K562 (cell line): ENCODE results near the gene RPL3. TPM values are rescaled to one million over a fixed set of nuclear protein-coding genes. Genes with fewer than 3 reads are reported as not detected.

ENCODE experiments used
- ATAC-seq: fragments of 200-7000 bp; cut with Tn5 transposase; 3 replicates; pipeline ENCODE4 v1.9.1; 2020; ENCODE audit warnings: moderate library complexity
- BruUV-seq: library from RNA; stranded (reverse); fragments of 400-500 nt; replicated peaks from 2 replicates; lab custom pipeline; 2021; lab: Mats Ljungman, UMichigan
- CTCF ChIA-PET: fragments of 300-600 bp; formaldehyde crosslinking; extraction: SDS; loops from one replicate; lab custom pipeline; 2021; ENCODE audit warnings: low intra/inter-chr PET ratio; lab: Yijun Ruan, JAX
- POLR2A ChIA-PET: fragments of 300-600, 350-650 bp; sonication (Branson Sonifier 250); formaldehyde crosslinking; extraction: SDS; loops from one replicate; lab custom pipeline; 2021; ENCODE audit warnings: antibody characterized with exemption, inconsistent platforms; lab: Yijun Ruan, JAX
- DNase-seq, 4 experiments: peaks; one replicate each; pipeline versions ENCODE4 v3.0.0 to v3.0.0-alpha.2; 2011 to 2018; ENCODE audit warnings: low spot score in 3 of 4, mixed read lengths in 3 of 4; ENCODE audit errors: extremely low read depth in 1 of 4
- FAIRE-seq: peaks from 2 replicates; lab custom pipeline; 2011; peaks lifted over from hg19 to GRCh38; lab: Jason Lieb, UNC
- H2AFZ ChIP-seq: 2 replicates; pipeline ENCODE4 v1.6.0; 2011; ENCODE audit warnings: low read depth, low read length, control low read depth, inconsistent platforms
- H3K27ac ChIP-seq: fragments of 200-600 bp; 3 replicates; pipeline ENCODE4 v1.8.0; 2011; ENCODE audit warnings: low read depth, mild to moderate bottlenecking, control low read depth, inconsistent platforms, low read length, moderate library complexity, mixed read lengths; ENCODE audit errors: extremely low read depth
- H3K27me3 ChIP-seq, 2 experiments: fragments of 300-600 bp in 1 of 2; 2 replicates in 1 of 2; 3 replicates in 1 of 2; pipeline versions ENCODE4 v1.6.0 to v1.8.0; 2011; ENCODE audit warnings: inconsistent platforms in 2 of 2, low read length in 2 of 2, mild to moderate bottlenecking in 1 of 2, mixed read lengths in 1 of 2, moderate library complexity in 1 of 2; ENCODE audit not compliant: control insufficient read depth in 2 of 2, insufficient read depth in 2 of 2
- H3K36me3 ChIP-seq: fragments of 300-600 bp; 3 replicates; pipeline ENCODE4 v1.8.0; 2011; ENCODE audit warnings: mild to moderate bottlenecking, low read length, inconsistent platforms; ENCODE audit not compliant: control insufficient read depth, insufficient read depth
- H3K4me1 ChIP-seq, 2 experiments: fragments of 200-600 bp in 1 of 2; replicated peaks in 1 of 2; 2 replicates in 1 of 2; 3 replicates in 1 of 2; pipeline versions ENCODE4 v1.5.1 to v1.8.0; 2011; ENCODE audit warnings: inconsistent platforms in 2 of 2, low read length in 2 of 2, mild to moderate bottlenecking in 1 of 2, mixed read lengths in 1 of 2, moderate library complexity in 1 of 2; ENCODE audit not compliant: control insufficient read depth in 2 of 2, insufficient read depth in 2 of 2
- H3K4me2 ChIP-seq: 2 replicates; pipeline ENCODE4 v1.6.1; 2011; ENCODE audit warnings: low read length, control low read depth, inconsistent platforms, mixed read lengths; ENCODE audit not compliant: insufficient read depth
- H3K4me3 ChIP-seq: fragments of 200-600 bp; sonication (generic), shearing (Covaris generic); 2 replicates; pipeline ENCODE4 v1.5.1; 2016; ENCODE audit warnings: control low read depth, inconsistent platforms
- H3K79me2 ChIP-seq: fragments of 200-600 bp; 3 replicates; pipeline ENCODE4 v1.8.0; 2011; ENCODE audit warnings: low read length, inconsistent platforms; ENCODE audit not compliant: control insufficient read depth, insufficient read depth
- H3K9ac ChIP-seq, 2 experiments: 2 replicates each; pipeline versions ENCODE4 v1.6.0 to v1.6.1; 2011; ENCODE audit warnings: low read depth in 2 of 2, low read length in 2 of 2, control low read depth in 1 of 2, inconsistent platforms in 1 of 2, mild to moderate bottlenecking in 1 of 2, mixed read lengths in 1 of 2; ENCODE audit not compliant: insufficient read depth in 1 of 2
- H3K9me1 ChIP-seq: one replicate; pipeline ENCODE4 v1.6.0; 2011; ENCODE audit warnings: inconsistent platforms, mild to moderate bottlenecking, low read length, moderate library complexity; ENCODE audit not compliant: control insufficient read depth, insufficient read depth
- H3K9me3 ChIP-seq: replicated peaks from 2 replicates; pipeline ENCODE4 v1.5.1; 2011; ENCODE audit warnings: low read depth, low read length, inconsistent platforms; ENCODE audit not compliant: control insufficient read depth, insufficient read depth
- H4K20me1 ChIP-seq: replicated peaks from 2 replicates; pipeline ENCODE4 v1.6.1; 2011; ENCODE audit warnings: low read length, inconsistent platforms, mixed read lengths; ENCODE audit not compliant: control insufficient read depth, insufficient read depth
- ARNT ChIP-seq, 2 experiments: fragments of 450-650 bp; IDR thresholded peaks; 2 replicates each; pipeline ENCODE4 v1.6.1; 2016; ENCODE audit warnings: mild to moderate bottlenecking in 1 of 2
- BCOR ChIP-seq: fragments of 450-650 bp; IDR thresholded peaks from 2 replicates; pipeline ENCODE4 v1.6.1; 2016
- CBX8 ChIP-seq: fragments of 200-600 bp; sonication (generic); IDR thresholded peaks from 2 replicates; pipeline ENCODE4 v1.6.1; 2012; ENCODE audit warnings: borderline replicate concordance, mixed run types, low read depth, mild to moderate bottlenecking, moderate library complexity, mixed read lengths, low read length, control low read depth, inconsistent platforms; ENCODE audit not compliant: poor library complexity, severe bottlenecking; ENCODE audit errors: extremely low read depth
- FIP1L1 ChIP-seq: fragments of 200-400 bp; formaldehyde crosslinking; IDR thresholded peaks from 2 replicates; pipeline ENCODE4 v1.6.1; 2018; ENCODE audit warnings: mild to moderate bottlenecking, low read depth, low read length; ENCODE audit not compliant: poor library complexity, severe bottlenecking
- FOXM1 ChIP-seq, 2 experiments: fragments of 450-650 bp in 1 of 2; sonication (generic) in 1 of 2; formaldehyde crosslinking in 1 of 2; IDR thresholded peaks; 2 replicates each; pipeline versions ENCODE4 v1.6.1 to v1.9.0; 2017 to 2022; ENCODE audit warnings: low read depth in 2 of 2, mild to moderate bottlenecking in 2 of 2, missing genetic modification reagents in 1 of 2, moderate library complexity in 1 of 2
- KAT7 ChIP-seq: sonication (generic); formaldehyde crosslinking; IDR thresholded peaks from 2 replicates; pipeline ENCODE4 v1.8.0; 2022; ENCODE audit warnings: missing genetic modification reagents, mild to moderate bottlenecking, borderline replicate concordance
- KDM1A ChIP-seq, 2 experiments: fragments of 450-650 bp; IDR thresholded peaks; 2 replicates each; pipeline ENCODE4 v1.6.1; 2016; ENCODE audit warnings: mild to moderate bottlenecking in 2 of 2
- MEIS2 ChIP-seq: fragments of 450-650 bp; IDR thresholded peaks from 2 replicates; pipeline ENCODE4 v1.6.1; 2014; ENCODE audit warnings: mild to moderate bottlenecking; ENCODE audit not compliant: partially characterized antibody
- STAT5A ChIP-seq: IDR thresholded peaks from 2 replicates; pipeline ENCODE4 v1.6.1; 2012; ENCODE audit warnings: low read length, inconsistent platforms, borderline replicate concordance
- ZNF263 ChIP-seq: sonication (generic); formaldehyde crosslinking; IDR thresholded peaks from 2 replicates; pipeline ENCODE4 v1.8.0; 2022; ENCODE audit warnings: mild to moderate bottlenecking, missing genetic modification reagents, borderline replicate concordance
- WGBS: fragments of 100-300 bp; shearing (Covaris generic); methylation state at CpG from one replicate; pipeline ENCODE4 v1.1.6; 2016; ENCODE audit warnings: low coverage, mixed read lengths; ENCODE audit not compliant: insufficient coverage; ENCODE audit errors: missing lambda C conversion rate; 5-methylcytosine and 5-hydroxymethylcytosine counted together
- in situ Hi-C: fragments of 300-500 bp; cut with MboI; formaldehyde crosslinking; loops from 4 replicates; pipeline ENCODE4 v1.15.0; 2018; ENCODE audit warnings: inconsistent platforms, mixed read lengths
- intact Hi-C: fragments of 100-400 bp; cut with micrococcal nuclease; formaldehyde crosslinking; loops from 2 replicates; pipeline ENCODE4 v1.14.2; 2022
- polyA plus RNA-seq, 8 experiments: library from polyadenylated mRNA; depleted of rRNA in 4 of 8; stranded (reverse) in 5 of 8; unstranded in 3 of 8; fragments of >200 nt; fragmentation: Nextera tagmentation in 2 of 8; fragmentation: Illumina TruSeq in 1 of 8; extraction: Ambion mirVana in 2 of 8; extraction: Trizol in 1 of 8; gene quantifications; 2 replicates each; pipeline versions ENCODE4 v1.2.1 to v1.2.3, GENCODE V29; 2011 to 2014; ENCODE audit warnings: inconsistent platforms in 1 of 8, missing spikeins in 1 of 8
- total RNA-seq, 7 experiments: library from RNA; depleted of rRNA in 6 of 7; stranded (reverse); fragments of >200 nt in 6 of 7; fragmentation: Illumina TruSeq in 2 of 7; extraction: Trizol in 2 of 7; gene quantifications; 2 replicates each; pipeline versions ENCODE4 v1.2.1 to v1.2.3, GENCODE V29; 2011 to 2021; ENCODE audit warnings: low replicate concordance in 1 of 7
- TF ChIP-seq, protein P1 (sequence below), 2 experiments: fragments of 450-650 bp in 1 of 2; sonication (generic) in 1 of 2; formaldehyde crosslinking in 1 of 2; IDR thresholded peaks in 1 of 2; conservative IDR thresholded peaks in 1 of 2; 2 replicates each; pipeline versions ENCODE4 v1.6.1 to v1.8.1; 2016 to 2023; ENCODE audit warnings: mild to moderate bottlenecking in 2 of 2, moderate library complexity in 2 of 2, inconsistent platforms in 1 of 2, missing genetic modification reagents in 1 of 2
- TF ChIP-seq, protein P2 (sequence below): fragments of 450-650 bp; formaldehyde crosslinking; IDR thresholded peaks from 2 replicates; pipeline ENCODE4 v1.4.0; 2022; ENCODE audit warnings: missing genetic modification characterization
- TF ChIP-seq, protein P3 (sequence below): fragments of 250-450 bp; sonication (Bioruptor Pico); IDR thresholded peaks from 2 replicates; pipeline ENCODE4 v1.5.0; 2021; ENCODE audit warnings: mild to moderate bottlenecking, borderline replicate concordance

Gene RPL3
- total and polyA plus RNA-seq, 9 of the 15 experiments (the other 6 are each of a cell fraction or from before 2014, with no cell fraction given): 1,624 to 4,066 (median 2,565) TPM

DNA sequence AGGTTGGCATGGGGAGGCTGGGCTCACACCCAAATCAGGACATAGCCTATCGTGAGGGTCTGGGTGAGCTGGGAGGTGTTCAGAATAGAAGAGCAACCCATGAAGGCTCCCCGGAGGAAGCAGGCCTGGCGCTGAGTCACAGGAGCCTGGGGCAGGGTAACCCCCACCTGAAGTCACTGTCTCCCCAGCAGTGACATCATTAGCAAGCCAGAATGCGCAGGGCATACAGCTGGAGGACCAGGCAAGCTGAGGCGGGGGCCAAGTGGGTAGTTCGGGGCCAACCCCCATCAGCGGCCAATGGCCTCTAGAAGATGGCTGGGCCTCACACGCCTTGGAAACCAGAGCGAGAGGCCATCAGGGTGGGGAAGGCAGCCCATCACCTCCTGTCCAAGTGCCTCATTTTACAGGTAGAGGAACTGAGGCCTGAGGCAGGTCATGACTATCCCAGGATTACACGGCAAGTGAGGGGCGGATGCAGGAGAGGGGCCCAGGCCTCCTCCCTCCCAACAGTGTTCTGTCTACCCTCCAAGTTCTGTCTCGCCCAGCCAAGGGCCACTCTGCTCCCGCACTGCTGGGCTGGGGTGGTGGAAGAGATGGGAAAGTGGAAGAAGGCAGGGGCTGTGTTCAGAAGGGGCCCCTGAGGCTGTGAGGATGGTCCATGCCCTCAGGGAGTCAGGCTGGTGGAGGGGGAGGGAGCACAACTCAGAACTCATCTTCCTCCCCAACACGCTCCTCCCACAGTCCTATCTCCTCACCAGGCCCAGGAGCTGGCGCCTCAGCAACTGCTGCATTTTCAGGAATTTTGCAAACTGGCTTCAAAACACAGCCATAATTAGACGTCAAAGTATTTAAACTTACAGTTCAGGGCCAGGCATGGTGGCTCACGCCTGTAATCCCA, 24.6 kb downstream of the RPL3 start:
- in situ Hi-C loops (no loop called here), intact Hi-C loops (no loop called here)
- ATAC-seq (no peak), DNase-seq (no peak), FAIRE-seq (no peak)
- Histone ChIP-seq H2AFZ (no peak overlapping the region), H3K9me1 (no peaks in the 10 kb centered on the region), H3K27me3 (no peaks in the 10 kb centered on the region), H3K4me3 (no peak overlapping the region), H3K36me3 (no peaks in the 10 kb centered on the region), H3K9ac (peak overlapping the region in 1 of 2 experiments; percentile 71; a peak in 2 of 4 replicates), H3K27ac (peak overlapping the region; percentile 17; the same call in 1 of the 3 replicates), H4K20me1 (no peaks in the 10 kb centered on the region), H3K4me1 (peaks cover 33 to 67% of the 10 kb centered on the region in 2 experiments), H3K79me2 (no peaks in the 10 kb centered on the region), H3K4me2 (no peak overlapping the region), H3K9me3 (no peaks in the 10 kb centered on the region)
- POLR2A ChIA-PET: interaction anchor here (0.8 to 1.2 kb wide), 3 partner anchors 12 to 25 kb away, joined by 3 to 4 read pairs (median 3); no protein-coding TSS in a partner anchor
- no TSS peak for BruUV-seq
- 65% methylated on average over 10 of the region's 17 CpGs for WGBS
- CTCF ChIA-PET: no interaction called here
- TF ChIP-seq ARNT (IDR thresholded peaks at IDR 0.05) (no peak), MEIS2 (no peak), ZNF263 (CRISPR knock-in tag) (peak; percentile 84), BCOR (0 out of 2 replicates have a peak, but pooled peaks have one; percentile 36), KDM1A (IDR thresholded peaks at IDR 0.05) (peak; percentile 22 to 58; a peak in 1 of 4 replicates), FIP1L1 (no peak), KAT7 (no peak), STAT5A (no peak), FOXM1 (IDR thresholded peaks at IDR 0.05; ENCODE audit: low read depth) (no peak), FOXM1 (CRISPR knock-in tag; IDR thresholded peaks at IDR 0.05; ENCODE audit: low read depth) (no peak), CBX8 (no peak)
- TF ChIP-seq, protein P1, sequence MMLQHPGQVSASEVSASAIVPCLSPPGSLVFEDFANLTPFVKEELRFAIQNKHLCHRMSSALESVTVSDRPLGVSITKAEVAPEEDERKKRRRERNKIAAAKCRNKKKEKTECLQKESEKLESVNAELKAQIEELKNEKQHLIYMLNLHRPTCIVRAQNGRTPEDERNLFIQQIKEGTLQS (IDR thresholded peaks at IDR 0.05): peak; percentile 71
- TF ChIP-seq, protein P1 (CRISPR knock-in tag; conservative IDR thresholded peaks at IDR 0.05): no peak
- TF ChIP-seq, protein P2, sequence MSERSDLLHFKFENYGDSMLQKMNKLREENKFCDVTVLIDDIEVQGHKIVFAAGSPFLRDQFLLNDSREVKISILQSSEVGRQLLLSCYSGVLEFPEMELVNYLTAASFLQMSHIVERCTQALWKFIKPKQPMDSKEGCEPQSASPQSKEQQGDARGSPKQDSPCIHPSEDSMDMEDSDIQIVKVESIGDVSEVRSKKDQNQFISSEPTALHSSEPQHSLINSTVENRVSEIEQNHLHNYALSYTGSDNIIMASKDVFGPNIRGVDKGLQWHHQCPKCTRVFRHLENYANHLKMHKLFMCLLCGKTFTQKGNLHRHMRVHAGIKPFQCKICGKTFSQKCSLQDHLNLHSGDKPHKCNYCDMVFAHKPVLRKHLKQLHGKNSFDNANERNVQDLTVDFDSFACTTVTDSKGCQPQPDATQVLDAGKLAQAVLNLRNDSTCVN (CRISPR knock-in tag): no peak
- TF ChIP-seq, protein P3, sequence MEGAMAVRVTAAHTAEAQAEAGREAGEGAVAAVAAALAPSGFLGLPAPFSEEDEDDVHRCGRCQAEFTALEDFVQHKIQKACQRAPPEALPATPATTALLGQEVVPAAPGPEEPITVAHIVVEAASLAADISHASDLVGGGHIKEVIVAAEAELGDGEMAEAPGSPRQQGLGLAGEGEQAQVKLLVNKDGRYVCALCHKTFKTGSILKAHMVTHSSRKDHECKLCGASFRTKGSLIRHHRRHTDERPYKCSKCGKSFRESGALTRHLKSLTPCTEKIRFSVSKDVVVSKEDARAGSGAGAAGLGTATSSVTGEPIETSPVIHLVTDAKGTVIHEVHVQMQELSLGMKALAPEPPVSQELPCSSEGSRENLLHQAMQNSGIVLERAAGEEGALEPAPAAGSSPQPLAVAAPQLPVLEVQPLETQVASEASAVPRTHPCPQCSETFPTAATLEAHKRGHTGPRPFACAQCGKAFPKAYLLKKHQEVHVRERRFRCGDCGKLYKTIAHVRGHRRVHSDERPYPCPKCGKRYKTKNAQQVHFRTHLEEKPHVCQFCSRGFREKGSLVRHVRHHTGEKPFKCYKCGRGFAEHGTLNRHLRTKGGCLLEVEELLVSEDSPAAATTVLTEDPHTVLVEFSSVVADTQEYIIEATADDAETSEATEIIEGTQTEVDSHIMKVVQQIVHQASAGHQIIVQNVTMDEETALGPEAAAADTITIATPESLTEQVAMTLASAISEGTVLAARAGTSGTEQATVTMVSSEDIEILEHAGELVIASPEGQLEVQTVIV (CRISPR knock-in tag): no peak
